ENCODE data around the gene GULP1. TPM values are rescaled to one million over a fixed set of nuclear protein-coding genes. Genes with fewer than 3 reads are reported as not detected.

Gene GULP1
- total RNA-seq, 1 experiment from 2014 or later, result 140 TPM

DNA sequence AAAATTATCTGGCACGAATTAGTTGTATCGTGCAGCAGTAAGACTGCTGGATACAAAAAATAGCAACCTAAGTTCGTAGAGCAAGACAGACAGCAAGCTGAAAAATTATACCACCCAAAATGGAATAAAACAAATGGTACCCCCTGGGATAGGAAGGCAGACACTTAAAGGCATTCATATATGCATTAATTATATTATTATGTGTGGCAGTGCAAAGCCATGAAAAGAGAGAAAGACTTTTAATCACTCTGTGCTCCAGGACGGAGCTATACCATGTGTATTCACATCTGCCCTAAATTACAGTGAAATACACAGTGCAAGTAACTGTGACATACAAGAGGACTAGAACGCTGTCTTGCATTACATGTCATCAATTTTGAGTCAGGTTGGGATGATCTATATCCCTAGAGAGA, 235.9 kb downstream of the GULP1 start:
- no peaks in the 10 kb centered on the region for H3K79me2 ChIP-seq (ENCODE audit: insufficient read depth, low read length)
- H3K9me3 ChIP-seq (ENCODE audit: control insufficient read depth, low read depth, low read length), result no peaks in the 10 kb centered on the region
- Mint-ChIP-seq H3K27me3 (ENCODE audit: low read depth) (no peaks in the 10 kb centered on the region), H3K36me3 (ENCODE audit: insufficient read depth in 1 of 3, low read depth in 3 of 3) (peaks cover 26 to 35% (median 30%) of the 10 kb centered on the region in 3 experiments), H3K9me3 (peaks cover 0 to 2% of the 10 kb centered on the region in 2 experiments; a peak in 2 of 5 replicates), H3K4me1 (0 out of 4 replicates have a peak, but pooled peaks cover 0 to 2% of the 10 kb centered on the region in 2 experiments), H3K27ac (no peak overlapping the region), H3K4me3 (no peak overlapping the region)
- no peak overlapping the region for H3K4me2 ChIP-seq (ENCODE audit: insufficient read depth, insufficient read length, low read length)
- no peak overlapping the region for H3K9ac ChIP-seq (ENCODE audit: extremely low read depth, insufficient read length, low read length)
- no peak overlapping the region for H2BK20ac ChIP-seq (ENCODE audit: low read depth, low read length, poor library complexity, severe bottlenecking)
- H4K8ac ChIP-seq (replicated peaks; ENCODE audit: insufficient read length, low read depth, low read length), result no peak overlapping the region
- H2BK5ac ChIP-seq (ENCODE audit: insufficient read length, low read length), result no peak overlapping the region
- no CpG with 5 or more reads among the region's 5 CpGs for WGBS (ENCODE audit: extremely low coverage, insufficient read length, low lambda C conversion rate)
- H4K5ac ChIP-seq (ENCODE audit: insufficient read length, low read depth, low read length), result no peak overlapping the region
- H4K20me1 ChIP-seq (ENCODE audit: control insufficient read depth, insufficient read depth, insufficient read length), result no peaks in the 10 kb centered on the region
- no peak overlapping the region for H3K56ac ChIP-seq (ENCODE audit: insufficient read length, low read depth, low read length)
- no peak overlapping the region for H4K91ac ChIP-seq (ENCODE audit: insufficient read length, low read depth, low read length)
- DNase-seq, result no peak
- no peak overlapping the region for H2BK120ac ChIP-seq (ENCODE audit: low read depth, low read length, poor library complexity, severe bottlenecking)
- H3K79me1 ChIP-seq (ENCODE audit: insufficient read depth, low read depth, low read length, poor library complexity, severe bottlenecking), result no peaks in the 10 kb centered on the region
- no peak overlapping the region for H2AK5ac ChIP-seq (ENCODE audit: insufficient read length, low read length)
- no peak overlapping the region for H3K18ac ChIP-seq (ENCODE audit: insufficient read length, low read depth, low read length)
- TF ChIP-seq, protein P1, sequence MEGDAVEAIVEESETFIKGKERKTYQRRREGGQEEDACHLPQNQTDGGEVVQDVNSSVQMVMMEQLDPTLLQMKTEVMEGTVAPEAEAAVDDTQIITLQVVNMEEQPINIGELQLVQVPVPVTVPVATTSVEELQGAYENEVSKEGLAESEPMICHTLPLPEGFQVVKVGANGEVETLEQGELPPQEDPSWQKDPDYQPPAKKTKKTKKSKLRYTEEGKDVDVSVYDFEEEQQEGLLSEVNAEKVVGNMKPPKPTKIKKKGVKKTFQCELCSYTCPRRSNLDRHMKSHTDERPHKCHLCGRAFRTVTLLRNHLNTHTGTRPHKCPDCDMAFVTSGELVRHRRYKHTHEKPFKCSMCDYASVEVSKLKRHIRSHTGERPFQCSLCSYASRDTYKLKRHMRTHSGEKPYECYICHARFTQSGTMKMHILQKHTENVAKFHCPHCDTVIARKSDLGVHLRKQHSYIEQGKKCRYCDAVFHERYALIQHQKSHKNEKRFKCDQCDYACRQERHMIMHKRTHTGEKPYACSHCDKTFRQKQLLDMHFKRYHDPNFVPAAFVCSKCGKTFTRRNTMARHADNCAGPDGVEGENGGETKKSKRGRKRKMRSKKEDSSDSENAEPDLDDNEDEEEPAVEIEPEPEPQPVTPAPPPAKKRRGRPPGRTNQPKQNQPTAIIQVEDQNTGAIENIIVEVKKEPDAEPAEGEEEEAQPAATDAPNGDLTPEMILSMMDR (conservative IDR thresholded peaks at IDR 0.05), result no peak
- H2BK15ac ChIP-seq (ENCODE audit: low read depth, low read length), result no peak overlapping the region
- no peak overlapping the region for H2BK12ac ChIP-seq (ENCODE audit: insufficient read length, low read depth, low read length)
- no peaks in the 10 kb centered on the region for H3K4me1 ChIP-seq (ENCODE audit: insufficient read depth, low read length)
- no peak overlapping the region for H3K23ac ChIP-seq (ENCODE audit: insufficient read length, low read depth, low read length)
- no peak overlapping the region for H3K27ac ChIP-seq (ENCODE audit: insufficient read length, low read depth, low read length)
- no peaks in the 10 kb centered on the region for H3K27me3 ChIP-seq (ENCODE audit: insufficient read depth, low read length)
- H3K23me2 ChIP-seq (ENCODE audit: insufficient read length, low read depth, low read length, poor library complexity, severe bottlenecking), result no peaks in the 10 kb centered on the region
- no peak overlapping the region for H2AFZ ChIP-seq (ENCODE audit: low read length)
- H3T11ph ChIP-seq (ENCODE audit: low read length), result no peak overlapping the region
- no peak overlapping the region for H3K4ac ChIP-seq (ENCODE audit: low read depth, low read length)
- H3K14ac ChIP-seq (ENCODE audit: insufficient read depth, low read length), result no peak overlapping the region
